HepG2 (cell line): ENCODE data around the gene SYNDIG1.

Source experiments
- NFYC ChIP-seq: IDR thresholded peaks from 2 replicates; pipeline ENCODE4 v1.6.1; 2016; ENCODE audit warnings: missing genetic modification reagents, missing compliant biosample characterization
- POLR2AphosphoS5 ChIP-seq: IDR thresholded peaks from 2 replicates; pipeline ENCODE4 v1.6.1; 2012; ENCODE audit warnings: low read depth, low read length
- RARG ChIP-seq: sonication (generic); formaldehyde crosslinking; IDR thresholded peaks from 2 replicates; pipeline ENCODE4 v1.4.0; 2020; ENCODE audit warnings: low read depth, mild to moderate bottlenecking, missing genetic modification reagents
- SMAD9 ChIP-seq: sonication (generic); formaldehyde crosslinking; IDR thresholded peaks from 2 replicates; pipeline ENCODE4 v1.5.1; 2020; ENCODE audit warnings: mild to moderate bottlenecking, missing genetic modification reagents

DNA sequence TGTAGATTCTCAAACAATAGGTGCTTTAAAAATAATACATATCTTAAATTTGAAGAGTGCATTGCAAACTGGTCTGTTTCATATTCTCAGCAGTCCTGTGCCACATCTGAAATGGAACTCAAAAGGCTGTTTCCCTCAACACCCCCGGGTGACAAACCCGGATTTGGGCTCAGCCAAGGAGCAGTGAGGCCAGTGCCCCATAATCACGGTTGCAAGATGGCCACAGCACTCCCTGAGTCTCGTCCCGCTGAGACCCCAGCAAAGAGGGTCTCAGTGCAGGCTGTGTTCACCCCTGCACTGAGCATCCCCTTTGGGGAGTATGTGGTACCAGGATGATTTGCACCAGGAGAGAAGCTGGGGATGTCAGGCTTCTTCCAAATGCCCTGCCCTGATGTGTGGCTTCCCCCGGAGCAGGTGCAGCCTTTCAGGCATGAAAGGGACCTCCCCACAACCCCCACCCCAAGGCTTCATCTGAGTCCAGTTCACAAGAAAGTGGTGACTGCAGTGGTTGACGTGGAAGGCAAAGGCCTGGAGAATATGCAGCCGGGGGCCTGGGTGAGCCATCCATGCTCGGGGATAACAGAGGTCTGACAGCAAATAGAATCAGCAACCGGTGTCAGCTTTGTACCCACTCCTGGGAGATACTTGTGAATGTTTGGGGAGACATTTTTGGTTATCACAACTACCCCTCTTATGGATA is 202.9 kb downstream of the SYNDIG1 start:
- no peak for TF ChIP-seq NFYC
- TF ChIP-seq SMAD9 (CRISPR knock-in tag), result no peak
- TF ChIP-seq POLR2AphosphoS5, result no peak
- no peak for TF ChIP-seq RARG (CRISPR knock-in tag)
